Measurements from ENCODE around the gene PDCD11.
A peak's percentile ranks its signal among the peaks of the same experiment; 100 is the strongest.

The PDCD11 gene

DNA sequence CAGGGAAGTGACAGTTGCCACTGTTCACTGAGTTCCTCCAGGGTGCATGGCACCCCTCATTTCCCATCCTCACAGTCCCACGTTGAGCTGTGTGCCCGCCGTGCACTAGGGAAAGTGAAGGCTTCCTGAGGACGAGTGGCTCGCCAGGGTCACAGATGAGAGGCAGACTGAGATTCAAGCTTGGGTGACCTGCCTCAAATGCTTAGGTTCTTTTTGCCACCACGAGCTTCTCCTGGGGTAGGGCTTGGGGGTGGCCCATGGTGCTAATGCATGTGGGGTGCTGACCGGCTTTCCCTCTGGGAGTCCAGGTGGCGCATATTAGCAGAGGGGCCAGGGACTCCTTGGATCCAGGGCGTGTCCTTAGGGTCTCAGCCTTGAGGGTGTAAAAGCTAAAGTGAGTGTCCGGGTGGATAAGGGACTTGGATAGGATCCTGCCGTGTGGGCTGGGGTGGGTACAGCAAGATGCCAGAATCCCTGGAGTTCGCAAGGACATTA lies 53.8 kb downstream of the PDCD11 start:
- DNase-seq: no peak

DNA sequence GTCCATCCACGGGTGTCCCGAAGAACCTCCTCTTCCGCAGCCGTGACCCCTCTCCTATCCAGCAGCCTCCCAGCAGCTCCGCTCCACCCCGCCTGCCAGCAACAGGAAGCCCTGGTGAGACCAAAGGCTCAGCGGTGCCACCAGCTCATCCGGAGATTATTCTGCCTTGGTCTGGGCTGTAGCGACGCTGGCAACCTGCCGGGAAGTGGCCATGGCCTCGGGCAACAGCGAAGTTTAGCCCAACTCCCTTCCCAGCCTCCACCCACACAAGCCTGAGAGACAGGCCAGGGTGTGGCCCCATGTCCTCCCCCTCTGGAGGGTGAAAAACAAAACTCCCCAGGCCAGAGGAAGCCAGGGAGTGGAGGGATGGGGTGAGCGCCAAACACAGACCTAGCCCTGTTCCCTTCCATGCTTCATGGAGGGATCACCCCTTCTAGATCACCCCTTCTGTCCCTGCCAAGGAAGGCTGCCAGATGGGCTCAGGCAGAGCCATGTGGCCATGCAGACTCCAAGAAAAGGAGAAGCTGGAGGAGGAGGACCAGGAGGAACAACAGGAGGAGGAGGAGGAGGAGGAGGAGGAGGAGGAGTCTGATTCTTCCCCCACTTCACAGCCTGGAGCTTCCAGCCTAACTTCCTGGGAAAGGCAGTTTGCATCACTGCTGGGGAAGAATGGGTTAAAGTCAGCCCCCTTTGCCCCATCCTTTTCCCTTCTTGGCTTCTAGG lies 54.8 kb downstream of the PDCD11 start:
- no peak for DNase-seq

DNA sequence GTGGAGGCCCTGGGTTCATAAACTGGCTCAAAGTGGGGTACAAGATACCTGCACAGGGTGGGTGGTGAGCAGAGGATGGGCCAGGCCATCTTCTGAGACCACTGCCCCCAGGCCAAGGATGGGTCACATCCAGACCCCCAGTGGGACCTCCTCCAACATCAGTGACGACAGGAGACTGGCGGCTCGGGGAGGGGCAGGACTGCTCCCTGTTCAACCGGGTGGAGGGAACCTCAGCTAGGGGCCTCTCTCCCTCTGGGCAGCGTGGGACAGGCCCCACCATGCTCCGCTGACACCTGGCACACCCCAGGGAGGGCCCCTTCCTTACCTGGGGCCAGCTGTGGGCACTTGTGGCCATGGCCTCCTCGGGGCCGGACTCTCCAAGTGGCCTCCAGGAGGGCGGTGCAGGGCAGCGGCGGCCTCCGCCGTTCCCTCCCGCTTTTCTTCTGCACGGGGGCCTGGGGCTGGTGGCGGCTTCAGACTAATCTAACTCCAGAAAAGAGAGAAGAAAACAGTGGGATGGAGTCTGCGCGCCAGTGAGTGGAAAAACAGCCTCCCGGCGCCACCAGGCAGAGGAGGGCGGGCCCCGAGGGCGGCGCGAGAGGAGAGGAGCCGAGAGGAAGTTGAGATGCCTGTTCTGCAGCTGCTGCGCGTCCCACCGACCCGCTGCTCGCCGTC lies 55.5 kb downstream of the PDCD11 start, which contains the start of gene CALHM2:
CALHM2 (minus strand) TSS at position 540 of the 675 bp plus-strand sequence. CDS start 2,429 bp downstream, outside the sequence.
- DNase-seq: peak; percentile 6

DNA sequence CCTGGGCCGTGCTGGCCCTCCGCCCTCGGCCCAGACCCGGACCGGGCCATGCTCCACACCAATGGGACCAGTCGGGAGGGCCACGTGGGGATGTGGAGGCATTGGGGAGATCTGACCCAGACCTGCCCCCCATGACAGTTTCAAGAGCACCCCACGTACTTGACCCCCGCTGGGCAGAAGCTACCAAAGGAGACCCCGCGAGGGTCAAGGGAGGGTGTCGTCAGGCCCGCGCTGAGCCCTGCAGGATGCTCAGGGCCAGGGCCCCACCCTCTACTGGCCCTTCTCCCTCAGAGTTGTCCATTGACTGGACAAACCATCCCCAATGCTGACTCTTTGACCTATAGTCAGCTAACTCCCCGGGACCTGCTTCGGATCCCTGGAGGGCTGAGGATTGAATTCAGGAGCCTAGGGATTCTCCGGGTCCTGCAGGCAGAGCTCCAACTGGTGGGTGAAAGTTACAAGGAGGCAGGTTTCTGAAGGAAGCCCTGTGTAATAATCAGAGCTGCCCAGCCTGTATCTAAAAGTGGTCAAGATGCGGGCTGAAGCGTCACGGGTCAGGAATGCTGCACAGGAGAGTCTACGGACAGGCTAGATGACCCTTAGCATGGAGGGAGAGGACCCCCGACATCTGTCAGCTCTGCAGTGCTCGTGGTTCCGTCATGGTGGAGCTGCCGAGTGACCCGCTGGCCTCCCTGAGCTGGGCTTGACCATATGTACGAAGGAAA lies 56.2 kb downstream of the PDCD11 start:
- DNase-seq: no peak

DNA sequence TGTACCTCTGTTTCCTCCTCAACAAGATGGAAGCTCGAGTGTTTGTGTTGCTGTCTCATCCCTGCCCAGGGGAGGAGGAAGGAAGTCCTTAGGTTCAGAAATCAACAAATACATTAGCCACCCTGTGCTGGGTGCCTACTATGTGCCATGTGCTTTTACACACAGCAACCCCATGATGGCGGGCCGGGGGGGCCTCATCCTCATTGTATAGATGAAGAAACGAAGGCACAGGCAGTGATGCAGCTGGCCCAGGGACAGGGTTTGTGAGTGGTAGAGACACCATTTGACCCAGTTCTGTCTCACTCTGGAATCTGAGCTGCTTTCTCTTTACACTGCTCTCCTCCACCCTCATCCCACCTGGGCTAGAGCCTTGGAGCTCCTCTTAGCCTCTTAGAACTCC lies 57.6 kb downstream of the PDCD11 start:
- DNase-seq: no peak

DNA sequence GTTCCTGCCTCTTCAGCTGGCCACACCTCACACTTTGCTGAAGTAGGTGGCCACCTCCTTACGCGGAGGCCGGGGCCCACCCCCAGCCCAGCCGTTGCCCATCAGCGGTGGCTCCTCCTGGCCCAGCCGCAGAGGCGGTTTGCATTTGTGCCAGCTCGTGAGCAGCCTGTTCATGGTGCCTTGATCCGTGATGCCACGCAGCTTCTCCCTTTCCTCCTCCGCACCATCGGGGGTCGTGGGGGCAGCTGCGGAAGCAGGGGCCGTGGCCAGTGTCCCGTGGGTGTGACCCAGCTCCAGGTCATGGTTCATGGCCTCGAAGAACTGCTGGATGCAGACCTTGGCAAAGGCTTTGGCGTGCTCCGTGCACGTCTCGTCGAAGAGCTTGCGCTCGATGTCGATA lies 58.8 kb downstream of the PDCD11 start:
- no peak for DNase-seq

DNA sequence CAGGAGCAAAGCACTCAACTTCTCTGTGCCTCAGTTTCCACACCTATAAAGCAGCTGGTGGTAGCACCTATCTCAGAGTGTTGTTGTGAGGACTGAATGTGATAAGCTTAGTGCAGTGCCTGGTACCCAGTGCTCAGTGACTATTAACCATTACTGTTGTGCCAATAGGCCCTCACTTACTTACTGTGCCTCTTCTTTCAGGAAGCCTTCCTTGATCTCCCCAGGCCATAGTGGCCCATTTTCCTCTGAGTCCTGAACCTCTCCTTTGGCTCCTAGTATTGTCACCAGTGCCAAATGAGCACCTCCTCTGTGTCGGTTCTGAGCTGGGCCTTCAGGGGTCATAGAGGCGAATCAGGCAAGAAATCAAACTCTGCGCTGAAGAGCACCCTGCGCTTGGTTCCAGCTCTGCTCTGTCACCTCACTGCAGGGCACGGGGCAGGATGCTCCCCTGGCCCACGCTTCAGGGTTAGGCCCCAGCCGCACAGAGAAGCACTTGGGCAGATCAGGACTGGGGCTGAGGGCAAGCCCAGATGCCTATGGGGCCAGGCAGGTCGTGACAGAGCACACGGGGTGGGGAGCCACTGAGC lies 59.7 kb downstream of the PDCD11 start:
- no peak for DNase-seq

DNA sequence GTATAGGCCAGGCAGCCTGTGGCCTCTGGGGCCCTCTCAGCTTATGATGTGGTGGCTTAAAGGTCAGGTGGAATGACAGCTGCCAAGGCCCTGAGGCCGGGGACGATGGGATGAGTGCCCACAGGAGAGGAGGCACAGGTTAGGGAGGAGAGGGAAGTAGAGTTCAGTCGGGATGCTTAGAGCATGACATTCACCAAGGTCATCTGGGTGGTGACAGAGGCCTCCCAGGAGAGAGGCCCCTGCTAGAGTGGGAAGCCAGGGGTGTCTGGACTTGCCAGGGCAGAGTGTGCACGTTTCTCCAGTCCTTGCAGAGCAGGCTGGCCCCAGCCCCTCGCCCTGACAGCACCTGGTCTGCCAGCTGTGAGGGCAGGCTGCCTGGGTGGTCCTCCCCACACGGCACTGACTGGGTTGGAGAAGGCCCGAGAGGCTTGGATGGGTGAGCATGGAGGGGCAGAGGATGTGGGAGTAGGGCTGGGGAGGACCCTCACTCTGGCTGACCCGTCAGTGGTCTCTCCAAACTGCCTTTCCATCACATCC lies 60.8 kb downstream of the PDCD11 start:
- no peak for DNase-seq

DNA sequence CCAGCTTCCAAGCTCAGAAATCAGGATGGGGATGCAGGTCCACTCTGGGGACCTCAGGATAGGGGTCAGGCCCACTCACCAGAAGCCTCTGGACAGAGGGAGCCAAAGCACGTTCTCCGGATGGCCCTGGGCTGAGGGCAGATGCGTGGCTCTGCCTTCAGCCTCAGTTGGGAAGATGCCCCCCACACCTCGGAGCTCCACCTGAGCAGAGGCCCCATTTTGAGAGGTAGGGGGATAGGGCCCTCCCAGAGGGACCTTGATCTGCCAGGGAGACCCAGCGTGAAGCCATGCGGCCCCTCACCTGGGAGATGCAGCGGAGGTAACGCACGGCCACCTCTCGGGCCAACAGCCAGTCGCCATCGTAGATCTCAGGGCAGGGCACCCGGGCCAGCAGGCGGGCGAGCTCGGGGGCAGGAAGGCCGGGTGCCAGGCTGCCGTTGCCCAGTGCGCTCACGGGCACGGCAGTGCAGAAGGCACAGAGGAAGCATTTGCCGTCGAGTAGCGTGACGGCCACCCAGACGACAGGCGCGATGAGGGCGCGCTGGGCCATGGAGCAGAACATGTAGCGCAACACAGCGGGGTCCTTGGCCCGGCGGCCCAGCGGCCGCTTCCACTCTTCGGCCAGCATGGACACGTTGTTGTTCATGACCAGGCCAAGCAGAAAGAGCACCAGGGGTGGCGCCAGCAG lies 61.6 kb downstream of the PDCD11 start:
- DNase-seq: no peak

DNA sequence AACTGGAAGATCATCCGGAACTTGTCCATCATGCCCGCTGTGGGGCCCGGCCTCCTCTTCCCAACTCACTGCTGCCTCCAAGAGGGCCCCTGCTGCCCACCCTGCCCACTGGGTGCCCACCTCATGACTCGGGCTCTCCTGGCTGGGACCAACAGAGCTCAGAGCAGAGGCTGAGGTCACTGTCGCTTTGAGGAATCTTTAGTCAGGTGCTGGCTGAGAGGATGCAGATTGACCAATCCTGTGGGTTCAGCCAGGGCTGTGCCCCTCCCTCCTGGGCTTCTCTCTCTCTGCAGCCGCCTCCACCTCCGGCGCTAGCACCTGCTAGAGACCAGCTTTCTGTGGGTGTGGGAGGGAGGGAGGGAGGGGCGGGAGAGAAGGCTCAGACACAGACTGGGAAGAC lies 62.3 kb downstream of the PDCD11 start, which contains the start of gene CALHM1:
CALHM1 (minus strand) TSS at position 181 of the 400 bp plus-strand sequence; CDS start at position 32, 149 bp downstream.
- peak; percentile 21 for DNase-seq

DNA sequence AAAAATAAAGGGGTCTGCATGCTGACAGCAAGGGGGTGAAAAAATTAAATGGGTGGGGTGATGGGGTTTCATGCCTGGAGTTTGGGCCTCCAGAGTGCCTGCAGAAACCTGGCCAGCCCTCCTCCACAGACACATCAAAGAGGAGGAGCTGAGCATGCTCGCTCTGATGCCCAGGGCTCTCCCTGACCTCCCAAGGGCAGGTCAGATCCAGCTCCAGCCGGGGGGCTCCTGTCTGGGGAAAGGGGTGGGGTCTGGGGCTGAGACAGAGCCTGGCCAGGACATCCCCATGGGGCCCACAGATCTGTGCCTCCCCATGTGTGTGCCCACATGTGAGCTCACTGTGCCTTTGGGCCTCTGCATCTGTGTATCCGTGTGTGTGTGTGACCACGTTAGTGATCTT lies 63.2 kb downstream of the PDCD11 start:
- no peak for DNase-seq

DNA sequence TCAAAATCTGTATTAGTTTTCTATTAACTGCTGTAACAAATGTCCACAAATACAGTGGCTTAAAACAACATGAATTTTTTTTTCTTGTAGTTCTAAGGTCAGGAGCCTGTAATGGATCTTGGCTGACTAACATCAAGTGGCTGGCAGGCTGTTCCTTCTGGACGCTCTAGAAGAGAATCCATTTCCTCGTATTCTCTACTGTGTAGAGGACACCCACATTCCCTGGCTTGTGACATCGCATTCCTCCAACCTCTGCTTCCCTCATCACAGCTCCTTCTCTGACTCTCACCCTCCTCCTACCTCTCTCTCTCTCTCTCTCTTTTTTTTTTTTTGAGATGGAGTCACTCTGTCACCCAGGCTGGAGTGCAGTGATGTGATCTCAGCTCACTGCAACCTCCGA lies 67.1 kb downstream of the PDCD11 start:
- DNase-seq: no peak

DNA sequence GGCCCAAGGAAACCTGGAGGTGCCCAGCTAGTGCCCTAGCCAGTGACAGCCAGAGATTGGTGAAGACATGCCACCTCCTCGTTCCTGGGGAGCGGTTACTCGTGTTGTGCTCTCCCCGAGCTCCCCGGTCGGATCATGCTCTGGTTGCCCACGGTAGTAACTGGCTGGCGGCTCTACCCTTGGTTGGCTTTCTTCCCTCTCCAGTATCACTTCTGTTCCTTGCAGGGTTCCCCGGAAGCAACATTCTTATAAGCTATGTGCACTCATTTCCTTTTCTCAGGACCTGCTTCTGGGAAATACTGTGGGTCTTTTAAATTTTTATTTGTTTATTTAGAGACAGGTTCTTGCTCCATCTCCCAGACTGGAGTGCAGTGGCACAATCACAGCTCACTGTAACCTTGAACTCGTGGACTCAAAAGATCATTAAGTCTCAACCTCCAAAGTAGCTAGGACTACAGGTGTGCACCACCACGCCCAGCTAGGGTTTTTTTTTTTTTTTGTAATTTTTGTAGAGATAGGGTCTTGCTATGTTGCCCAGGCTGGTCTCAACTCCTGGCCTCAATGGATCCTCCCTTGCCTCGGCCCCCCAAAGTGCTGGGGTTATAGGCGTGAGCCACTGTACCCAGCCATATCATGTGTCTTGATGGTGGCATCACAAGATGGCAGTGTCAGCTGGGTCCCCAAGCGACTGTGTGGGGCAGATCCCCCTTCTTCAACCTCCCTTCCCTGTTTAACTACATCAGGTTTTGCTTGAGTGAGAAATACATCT lies 69.2 kb downstream of the PDCD11 start:
- no peak for DNase-seq

DNA sequence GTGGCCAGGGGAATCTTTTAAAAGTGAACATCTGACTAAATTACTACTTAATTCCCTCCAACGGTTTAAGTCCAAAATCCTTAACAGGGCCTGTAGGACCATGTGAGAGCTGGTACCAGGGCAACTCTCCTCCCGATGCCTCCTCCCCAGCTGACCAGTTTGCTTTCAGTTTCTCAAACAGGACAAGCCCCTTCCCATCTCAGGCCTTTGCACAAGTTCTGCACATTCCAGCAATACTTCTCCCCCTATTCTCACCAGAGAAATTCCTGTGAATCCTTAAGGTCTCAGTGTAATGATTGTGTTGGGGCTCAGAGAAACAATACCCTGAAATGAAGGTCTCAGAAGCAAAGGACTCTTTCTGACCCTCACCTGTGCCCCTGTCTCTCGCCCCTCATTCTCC lies 70.3 kb downstream of the PDCD11 start:
- no peak for DNase-seq

DNA sequence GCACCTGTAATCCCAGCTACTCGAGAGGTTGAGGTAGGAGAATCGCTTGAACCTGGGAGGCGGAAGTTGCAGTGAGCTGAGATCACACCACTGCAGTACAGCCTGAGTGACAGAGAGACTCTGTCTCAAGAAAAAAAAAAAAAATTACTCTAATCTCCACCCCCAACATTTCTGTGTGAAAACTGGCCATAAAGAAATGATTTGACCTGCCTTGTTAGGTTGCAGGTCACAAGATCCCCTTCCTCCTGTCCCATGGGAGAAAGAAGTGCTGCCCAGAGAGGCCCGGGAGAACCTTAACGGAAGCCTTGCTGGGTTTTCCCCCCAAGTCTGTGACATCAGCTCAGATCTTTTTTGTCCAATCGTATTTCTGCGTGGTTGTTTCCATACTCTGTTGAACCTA lies 71.0 kb downstream of the PDCD11 start:
- DNase-seq: no peak

DNA sequence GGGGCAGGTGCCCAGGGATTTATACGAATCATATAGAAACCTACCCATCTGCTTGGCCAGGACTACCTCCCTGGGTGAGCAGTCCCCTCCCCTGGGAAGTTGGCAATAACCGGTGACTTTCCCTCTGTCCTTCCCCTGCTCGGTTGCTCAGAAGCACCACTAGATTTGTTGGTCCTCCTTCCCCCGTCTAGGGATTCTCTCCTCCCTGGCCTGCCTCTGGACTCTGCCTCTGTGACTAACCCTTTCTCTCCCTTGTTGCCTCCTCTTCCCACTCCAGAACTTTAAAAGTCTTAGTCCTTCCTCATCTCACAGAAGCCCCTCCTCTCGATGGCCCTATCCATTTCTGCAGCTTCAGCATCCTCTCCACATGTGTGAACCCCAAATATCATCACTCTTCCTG lies 72.8 kb downstream of the PDCD11 start:
- no peak for DNase-seq

DNA sequence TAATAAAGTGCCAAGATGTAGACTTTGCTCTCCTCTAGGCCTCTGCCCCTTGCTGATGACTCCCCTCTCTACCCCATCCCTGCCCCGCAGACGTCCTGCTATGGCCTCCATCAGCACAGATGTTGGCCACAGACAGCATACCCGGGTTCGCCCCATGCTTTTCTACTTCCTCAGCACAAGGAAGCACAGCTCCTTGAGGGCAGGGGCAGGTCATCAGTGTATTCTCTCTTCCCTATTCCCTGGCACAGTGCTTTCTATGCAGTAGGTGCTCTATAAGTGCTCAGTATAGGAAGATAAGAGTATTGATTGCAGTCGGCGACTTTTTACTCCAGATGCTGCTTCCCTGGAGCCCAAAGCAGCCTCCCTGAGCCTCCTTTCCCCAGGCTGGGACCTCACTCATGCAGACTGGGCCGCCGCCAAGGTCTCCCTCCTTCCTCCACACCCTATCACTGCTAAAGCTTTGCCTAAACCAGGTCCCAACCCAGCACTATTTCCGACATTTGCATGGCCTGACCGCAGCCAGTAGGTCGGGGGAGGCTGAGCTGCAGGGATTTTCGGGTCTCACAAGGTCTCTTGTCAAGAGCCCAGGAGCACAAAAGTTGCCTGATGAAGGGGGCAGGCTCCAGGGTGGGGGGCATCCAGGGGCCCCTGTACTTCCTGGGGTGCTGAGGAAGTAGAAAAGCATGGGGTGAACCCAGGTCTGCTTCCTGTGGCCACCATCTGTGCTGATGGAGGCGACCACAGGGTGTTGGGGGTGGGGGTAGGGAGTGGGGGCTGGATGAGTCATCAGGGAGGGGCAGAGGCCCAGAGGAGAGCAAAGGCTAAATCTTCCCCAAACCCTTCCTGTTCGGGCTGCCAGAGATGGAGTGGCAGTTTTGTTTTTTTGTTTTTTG lies 74.6 kb downstream of the PDCD11 start:
- DNase-seq: no peak

DNA sequence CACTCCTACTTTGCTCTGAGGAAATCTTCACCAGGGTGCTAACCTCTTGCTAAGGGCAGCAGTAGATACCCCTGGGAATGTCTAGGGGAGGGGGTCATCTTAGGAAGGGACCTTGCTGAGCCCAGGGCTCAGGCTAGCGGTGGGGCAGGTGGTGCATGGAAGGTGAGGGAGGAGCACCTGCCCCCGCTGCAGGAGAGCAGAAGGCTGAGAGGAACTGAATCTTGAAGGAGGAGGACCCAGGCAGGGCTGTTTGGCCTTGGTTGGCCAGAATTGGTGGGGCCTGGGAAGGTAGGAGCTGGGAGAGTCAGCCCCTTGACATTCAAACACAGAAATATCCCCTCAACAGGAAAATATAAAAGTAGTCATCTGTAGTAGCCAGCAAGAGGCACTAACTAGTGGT lies 75.6 kb downstream of the PDCD11 start:
- no peak for DNase-seq

DNA sequence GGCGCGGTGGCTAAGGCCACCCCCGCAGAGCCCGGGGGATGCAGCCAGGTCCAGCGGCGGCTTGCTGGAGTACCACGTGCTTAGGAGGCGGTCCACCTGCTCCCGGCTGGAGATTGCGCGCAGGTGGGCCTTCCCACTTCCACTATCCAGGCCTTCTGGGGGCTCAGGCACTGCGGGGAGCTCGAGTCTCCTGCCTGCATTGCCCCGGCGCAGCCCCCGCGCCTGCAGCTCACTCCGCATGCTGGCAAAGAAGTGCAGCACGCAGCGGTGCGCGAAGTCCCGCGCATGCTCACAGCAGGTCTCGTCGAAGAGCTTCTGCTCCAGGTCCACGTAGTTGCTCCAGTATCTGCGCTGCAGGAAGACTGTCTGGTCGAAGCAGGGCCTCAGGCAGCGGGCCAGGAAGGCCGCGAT lies 76.8 kb downstream of the PDCD11 start:
- no peak for DNase-seq

DNA sequence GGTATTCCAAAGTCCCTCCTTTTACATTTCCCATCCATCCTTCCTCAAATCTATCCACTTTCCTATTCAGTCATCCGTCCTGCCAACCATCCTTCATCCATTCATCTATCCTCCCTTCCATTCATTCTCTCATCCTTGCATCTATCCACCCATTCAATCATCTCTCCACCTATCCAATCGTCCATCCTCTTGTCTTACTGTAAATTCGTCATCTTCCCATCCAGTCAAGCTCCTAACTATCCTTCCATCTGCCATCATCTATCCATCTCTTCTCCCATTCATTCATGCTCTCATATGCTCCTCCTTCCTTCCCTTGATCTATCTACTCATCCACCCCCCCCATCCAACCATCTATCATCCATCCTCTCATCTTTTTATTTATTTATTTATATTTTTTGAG lies 77.7 kb downstream of the PDCD11 start:
- DNase-seq: no peak

All from NCI-H2107 (cell line).